Endothelial cell of umbilical vein (primary cell): Measurements from ENCODE around the gene ARHGEF10L. TPM values are rescaled to one million over a fixed set of nuclear protein-coding genes. Genes with fewer than 3 reads are reported as not detected.

ENCODE experiments used
- BruUV-seq: library from RNA; stranded (reverse); fragments of 400-500 nt; replicated peaks from 2 replicates; lab custom pipeline; 2021; lab: Mats Ljungman, UMichigan
- CTCF ChIA-PET: fragments of 300-600, 350-600 bp; sonication (Branson Sonifier 250); formaldehyde crosslinking; loops from one replicate; lab custom pipeline; 2021; ENCODE audit warnings: antibody characterized with exemption, inconsistent platforms; lab: Charles Lee
- POLR2A ChIA-PET: fragments of 300-600, 350-600 bp; sonication (Branson Sonifier 250); formaldehyde crosslinking; loops from one replicate; lab custom pipeline; 2021; ENCODE audit warnings: antibody characterized with exemption, inconsistent platforms; lab: Charles Lee
- DNase-seq: peaks from one replicate; pipeline ENCODE4 v3.0.0-alpha.2; 2011; ENCODE audit warnings: low read depth, low spot score
- FAIRE-seq: peaks from 2 replicates; lab custom pipeline; 2011; peaks lifted over from hg19 to GRCh38; lab: Jason Lieb, UNC
- H2AFZ ChIP-seq: 2 replicates; pipeline ENCODE4 v1.6.0; 2012; ENCODE audit warnings: low read depth, low read length, control low read depth, inconsistent platforms
- H3K27ac ChIP-seq: 2 replicates; pipeline ENCODE4 v1.5.1; 2011; ENCODE audit warnings: low read depth, mild to moderate bottlenecking, control low read depth, low read length, moderate library complexity; ENCODE audit not compliant: insufficient read depth
- H3K27me3 ChIP-seq, 2 experiments: 2 replicates each; pipeline versions ENCODE4 v1.6.0 to v1.6.1; 2011; ENCODE audit warnings: low read length in 2 of 2, mixed read lengths in 1 of 2; ENCODE audit not compliant: control insufficient read depth in 2 of 2, insufficient read depth in 2 of 2
- H3K36me3 ChIP-seq, 2 experiments: 2 replicates in 1 of 2; 3 replicates in 1 of 2; pipeline ENCODE4 v1.5.1; 2011; ENCODE audit warnings: low read length in 2 of 2, mild to moderate bottlenecking in 1 of 2, moderate library complexity in 1 of 2; ENCODE audit not compliant: control insufficient read depth in 2 of 2, insufficient read depth in 2 of 2; ENCODE audit errors: extremely low read depth in 1 of 2
- H3K4me1 ChIP-seq: 3 replicates; pipeline ENCODE4 v1.5.1; 2011; ENCODE audit warnings: mild to moderate bottlenecking, low read length; ENCODE audit not compliant: control insufficient read depth, insufficient read depth; ENCODE audit errors: extremely low read depth
- H3K4me2 ChIP-seq: 2 replicates; pipeline ENCODE4 v1.6.1; 2011; ENCODE audit warnings: low read length, control low read depth, mixed read lengths; ENCODE audit not compliant: insufficient read depth
- H3K4me3 ChIP-seq, 3 experiments: fragments of 200-600 bp in 1 of 3; sonication (generic), shearing (Covaris generic) in 1 of 3; replicated peaks in 1 of 3; 2 replicates each; pipeline ENCODE4 v1.5.1; 2011 to 2016; ENCODE audit warnings: control low read depth in 3 of 3, low read length in 3 of 3, mild to moderate bottlenecking in 2 of 3, inconsistent platforms in 1 of 3, low read depth in 1 of 3, moderate library complexity in 1 of 3; ENCODE audit not compliant: insufficient read depth in 1 of 3
- H3K79me2 ChIP-seq: 2 replicates; pipeline ENCODE4 v1.6.0; 2012; ENCODE audit warnings: low read length, inconsistent platforms; ENCODE audit not compliant: control insufficient read depth, insufficient read depth
- H3K9ac ChIP-seq: replicated peaks from 2 replicates; pipeline ENCODE3; 2011; ENCODE audit warnings: low read length, control low read depth; ENCODE audit not compliant: insufficient read depth; ENCODE audit errors: extremely low read depth
- H3K9me1 ChIP-seq: replicated peaks from 3 replicates; pipeline ENCODE4 v1.6.0; 2011; ENCODE audit warnings: mild to moderate bottlenecking, low read length; ENCODE audit not compliant: control insufficient read depth, insufficient read depth; ENCODE audit errors: extremely low read depth
- H3K9me3 ChIP-seq: replicated peaks from 2 replicates; pipeline ENCODE4 v1.5.1; 2012; ENCODE audit warnings: low read length, inconsistent platforms; ENCODE audit not compliant: control insufficient read depth, insufficient read depth
- H4K20me1 ChIP-seq: replicated peaks from 2 replicates; pipeline ENCODE3; 2011; ENCODE audit warnings: mild to moderate bottlenecking, low read length; ENCODE audit not compliant: control insufficient read depth, insufficient read depth; ENCODE audit errors: extremely low read depth
- CTCF ChIP-seq, 2 donors: IDR thresholded peaks; 1 replicate in 1 of 2; 2 replicates in 1 of 2; pipeline ENCODE4 v1.5.1; 2011; ENCODE audit warnings: low read length in 2 of 2, mild to moderate bottlenecking in 2 of 2, moderate library complexity in 2 of 2, control low read depth in 1 of 2, inconsistent platforms in 1 of 2, low read depth in 1 of 2; ENCODE audit not compliant: insufficient read depth in 1 of 2; ENCODE audit errors: extremely low read depth in 1 of 2
- EZH2 ChIP-seq: IDR thresholded peaks from 2 replicates; pipeline ENCODE4 v1.6.1; 2012; ENCODE audit warnings: borderline replicate concordance, low read depth, mild to moderate bottlenecking, moderate library complexity, low read length, inconsistent platforms; ENCODE audit not compliant: severe bottlenecking
- FOS ChIP-seq: IDR thresholded peaks from 2 replicates; pipeline ENCODE4 v1.6.1; 2011; ENCODE audit warnings: mild to moderate bottlenecking, low read length, moderate library complexity, borderline replicate concordance; ENCODE audit not compliant: insufficient read depth
- GATA2 ChIP-seq: IDR thresholded peaks from 2 replicates; pipeline ENCODE4 v1.7.0; 2011; ENCODE audit warnings: low read depth, mild to moderate bottlenecking, moderate library complexity, mixed read lengths, low read length; ENCODE audit not compliant: insufficient read length, insufficient read depth
- JUN ChIP-seq: IDR thresholded peaks from 2 replicates; pipeline ENCODE4 v1.6.1; 2011; ENCODE audit warnings: borderline replicate concordance, low read depth; ENCODE audit not compliant: insufficient read length, insufficient read depth
- MAX ChIP-seq: IDR thresholded peaks from 2 replicates; pipeline ENCODE4 v1.6.1; 2011; ENCODE audit not compliant: insufficient read depth, insufficient read length
- MYC ChIP-seq: IDR thresholded peaks from one replicate; pipeline ENCODE4 v1.6.1; 2011; ENCODE audit warnings: mild to moderate bottlenecking, low read depth, low read length
- POLR2A ChIP-seq: IDR thresholded peaks from 2 replicates; pipeline ENCODE4 v1.6.1; 2012; ENCODE audit warnings: low read depth, mild to moderate bottlenecking, control low read depth, low read length
- POLR2AphosphoS5 ChIP-seq: IDR thresholded peaks from 2 replicates; pipeline ENCODE4 v1.6.1; 2012; ENCODE audit warnings: low read depth, mild to moderate bottlenecking, control low read depth, low read length, moderate library complexity; ENCODE audit not compliant: insufficient read depth
- dilution Hi-C: fragments of 300-500 bp; cut with MboI; formaldehyde crosslinking; loops from one replicate; pipeline ENCODE4 v1.15.0; 2019; ENCODE audit warnings: low sequenced_read_pairs; ENCODE audit not compliant: extremely low pct_ligation_motif_present
- intact Hi-C: fragments of 100-400 bp; cut with micrococcal nuclease; formaldehyde crosslinking; loops from one replicate; pipeline ENCODE4 v1.10.0; 2022
- polyA plus RNA-seq, 4 experiments: library from polyadenylated mRNA; depleted of rRNA in 3 of 4; stranded (reverse) in 3 of 4; unstranded in 1 of 4; fragments of >200 nt; gene quantifications; 2 replicates each; pipeline versions ENCODE4 v1.2.1 to v1.2.3, GENCODE V29; 2011 to 2012; ENCODE audit warnings: missing spikeins in 1 of 4
- total RNA-seq: library from RNA; stranded (reverse); gene quantifications from 2 replicates; pipeline ENCODE4 v1.2.3, GENCODE V29; 2021

ARHGEF10L gene
- total and polyA plus RNA-seq, 2 donors (not counting 3 experiments of a cell fraction or from before 2014, with no cell fraction given): 1.9 to 5.2 TPM

GRCh38 chr1:17697458-17697857, 158.0 kb downstream of the ARHGEF10L start:
- intact Hi-C loops: no loop called here
- H3K27ac ChIP-seq: no peak overlapping the region
- H3K4me3 ChIP-seq: no peak overlapping the region
- no peaks in the 10 kb centered on the region for H3K27me3 ChIP-seq
- no peak for TF ChIP-seq EZH2
- no peak for TF ChIP-seq MYC
- TF ChIP-seq POLR2A: no peak
- TF ChIP-seq JUN: no peak
- TF ChIP-seq GATA2: no peak
- no peak for TF ChIP-seq CTCF (IDR thresholded peaks at IDR 0.05; ENCODE audit: extremely low read depth in 1 of 2, insufficient read depth in 1 of 2, low read depth in 1 of 2, low read length in 2 of 2)
- TF ChIP-seq POLR2AphosphoS5: no peak
- no peak for TF ChIP-seq MAX
- TF ChIP-seq FOS: no peak
- FAIRE-seq (no peak), DNase-seq (no peak)
- no peak overlapping the region for H3K4me2 ChIP-seq
- no peaks in the 10 kb centered on the region for H3K4me1 ChIP-seq
- no TSS peak for BruUV-seq
- H3K9me1 ChIP-seq: no peaks in the 10 kb centered on the region
- no peak overlapping the region for H3K9ac ChIP-seq
- no peak overlapping the region for H2AFZ ChIP-seq
- ChIA-PET CTCF (interaction anchor here (1.0 to 7.3 kb wide), 5 partner anchors 8 to 91 kb away, joined by 3 to 115 read pairs (median 8); no protein-coding TSS in a partner anchor), POLR2A (no interaction called here)
- no peaks in the 10 kb centered on the region for H3K9me3 ChIP-seq
- H4K20me1 ChIP-seq: no peaks in the 10 kb centered on the region
- no peaks in the 10 kb centered on the region for H3K36me3 ChIP-seq
- dilution Hi-C loops: no loop called here
- H3K79me2 ChIP-seq: no peaks in the 10 kb centered on the region
